ENCODE measurements around the gene HPCA.

The HPCA gene

DNA sequence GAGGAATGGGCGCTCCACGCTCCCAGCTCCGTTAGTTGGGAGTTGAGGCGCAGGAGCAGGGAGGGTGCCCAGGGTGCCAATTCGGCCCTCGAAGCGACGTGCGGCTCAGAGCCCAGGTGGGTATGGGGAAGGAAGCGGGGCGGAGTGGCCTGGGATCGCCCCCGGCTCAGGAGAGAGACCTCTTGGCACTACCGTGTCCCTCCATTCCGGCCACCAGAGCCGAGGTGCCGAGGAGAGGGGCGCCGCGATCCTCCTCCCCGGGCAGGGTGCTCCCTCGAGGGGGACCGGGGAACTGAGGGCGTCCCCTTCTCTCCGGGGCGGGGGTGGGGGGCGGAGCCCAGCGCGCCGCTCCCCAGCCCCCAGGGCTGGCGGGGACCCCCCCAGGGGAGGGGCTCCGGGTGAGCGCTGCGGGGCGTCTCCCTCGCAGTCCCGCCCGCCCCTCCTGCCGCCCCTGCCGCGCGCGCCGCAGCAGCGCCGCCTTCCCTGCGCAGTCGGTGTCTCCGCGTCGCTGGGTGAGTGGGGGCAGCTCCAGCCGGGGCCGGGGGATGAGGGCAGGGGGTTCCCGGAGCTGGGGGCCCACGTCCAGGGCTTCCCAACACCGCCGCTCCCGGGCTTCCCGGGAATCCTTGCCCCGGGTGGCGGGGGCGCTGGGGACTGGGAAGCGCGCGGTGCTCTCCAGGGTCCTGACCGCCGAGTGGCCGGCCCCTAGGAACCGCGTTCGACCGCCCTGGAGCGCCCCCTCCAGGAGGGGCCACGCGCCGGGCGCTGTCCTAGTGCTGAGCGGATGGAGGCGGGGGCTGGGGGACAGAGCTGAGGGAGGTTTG is at the start of gene HPCA:
Gene HPCA (plus strand): TSS at position 488 of the 824 bp plus-strand sequence. CDS start 2,408 bp downstream, outside the sequence.
- peak; percentile 85 for DNase-seq

DNA sequence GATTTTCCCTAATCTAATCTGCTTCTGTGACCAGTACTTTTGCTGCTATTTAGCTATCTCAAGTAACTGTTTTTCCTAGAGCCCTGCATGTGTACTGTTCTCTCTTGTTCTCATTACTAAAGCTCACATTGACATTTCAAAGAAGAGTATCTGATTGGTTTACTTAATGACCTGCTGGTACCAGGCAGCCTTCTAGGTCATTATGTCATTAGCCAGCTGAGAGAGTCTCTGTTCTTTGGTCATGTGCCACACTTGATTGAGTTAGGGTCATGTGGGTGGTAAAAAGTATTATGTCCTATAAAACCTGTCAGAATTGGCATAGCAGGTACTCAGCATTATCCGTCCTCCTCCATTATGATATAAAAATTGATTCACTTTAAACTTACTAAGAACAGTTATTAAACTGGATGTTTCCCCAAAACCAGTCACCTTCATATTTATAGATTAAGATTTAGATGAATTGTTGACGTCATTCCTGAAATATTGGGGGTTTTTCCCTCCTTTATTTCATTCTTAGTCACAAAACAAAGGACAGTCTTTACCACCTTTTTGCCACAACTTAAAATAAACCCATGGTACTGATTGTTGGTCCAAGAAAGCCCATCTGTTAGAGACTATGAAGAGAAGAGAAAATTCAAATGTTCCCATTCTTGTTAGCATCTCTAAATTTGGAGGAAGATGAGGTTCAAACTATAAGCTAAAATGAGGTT is 37.8 kb upstream of the HPCA start:
- no peak for DNase-seq

DNA sequence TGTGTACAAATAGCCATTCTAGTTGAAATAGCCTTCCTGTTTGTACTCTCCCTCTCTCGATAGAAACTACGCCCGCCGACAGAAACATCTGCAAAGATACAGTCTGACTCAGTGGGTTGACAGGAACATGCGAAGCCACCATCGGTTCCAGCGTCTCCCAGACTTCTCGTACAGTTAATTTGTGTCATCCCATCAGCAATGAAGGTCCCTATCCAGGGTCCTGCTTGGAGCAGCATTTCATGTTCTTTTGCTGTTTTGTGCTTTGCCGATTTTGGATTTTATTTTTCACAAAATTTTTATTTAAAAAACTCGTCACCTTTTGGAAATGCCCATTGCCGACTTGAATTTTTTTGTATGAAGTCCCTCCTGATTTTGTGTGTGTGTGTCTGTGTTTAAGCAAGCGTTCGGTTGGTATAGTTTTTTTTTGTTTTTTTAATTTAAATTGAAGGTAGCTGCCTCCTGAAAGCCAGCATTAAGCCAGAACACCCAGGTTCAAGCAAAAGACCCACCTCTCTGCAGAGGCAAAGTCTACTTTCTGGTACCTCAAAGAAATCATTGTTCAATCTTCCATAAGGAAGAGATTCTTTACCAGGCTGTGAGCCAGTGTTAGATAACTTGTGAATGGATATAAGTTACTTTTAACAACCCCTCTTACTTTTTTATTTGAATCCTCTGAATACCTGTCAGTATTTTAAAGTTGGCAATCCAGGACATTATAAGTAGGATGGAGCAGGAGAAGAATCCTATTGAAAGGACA is 30.3 kb upstream of the HPCA start:
- DNase-seq, result no peak

- DNase-seq, result no peak
Observed at GRCh38 chr1:32858136-32858535, 28.2 kb upstream of the HPCA start.

DNA sequence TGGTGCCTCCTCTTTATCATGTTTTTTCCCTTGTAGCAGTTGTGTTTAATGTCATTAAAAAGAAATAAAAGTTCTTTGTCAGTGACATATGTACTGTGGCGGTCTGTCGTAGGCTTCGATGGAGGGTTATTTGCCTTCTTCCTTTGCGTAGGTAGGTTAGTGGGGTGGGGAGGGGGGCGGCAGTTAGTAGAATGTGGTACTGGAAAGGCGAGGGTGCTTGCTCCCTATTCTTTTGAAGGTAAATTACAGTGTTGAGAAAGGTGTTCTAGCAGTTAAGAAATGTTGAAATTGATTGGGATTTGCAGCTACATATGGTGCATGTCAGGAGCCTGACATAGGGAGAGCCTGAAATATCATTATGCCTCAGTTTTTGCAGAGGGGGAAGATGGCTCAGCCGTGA is 27.5 kb upstream of the HPCA start:
- no peak for DNase-seq

DNA sequence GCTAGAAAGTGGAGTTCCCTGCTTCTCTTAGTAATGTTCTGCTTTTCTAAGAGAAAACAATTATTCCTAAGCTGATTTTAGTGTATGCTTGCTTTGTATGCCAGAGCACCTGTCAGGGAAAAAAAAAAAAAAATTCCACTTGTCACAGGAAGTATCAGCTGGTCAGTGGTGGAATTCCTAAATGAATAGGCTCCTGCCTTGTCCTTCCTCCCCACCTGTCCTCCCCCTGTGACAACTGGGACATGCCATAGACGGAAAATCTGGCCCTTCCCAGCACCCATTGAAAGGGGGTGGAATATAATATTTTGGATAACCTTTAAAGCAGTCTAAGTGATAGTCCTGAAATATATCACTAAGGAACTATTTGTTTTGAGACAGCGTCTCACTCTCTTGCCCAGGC is 26.4 kb upstream of the HPCA start:
- DNase-seq, result no peak

DNA sequence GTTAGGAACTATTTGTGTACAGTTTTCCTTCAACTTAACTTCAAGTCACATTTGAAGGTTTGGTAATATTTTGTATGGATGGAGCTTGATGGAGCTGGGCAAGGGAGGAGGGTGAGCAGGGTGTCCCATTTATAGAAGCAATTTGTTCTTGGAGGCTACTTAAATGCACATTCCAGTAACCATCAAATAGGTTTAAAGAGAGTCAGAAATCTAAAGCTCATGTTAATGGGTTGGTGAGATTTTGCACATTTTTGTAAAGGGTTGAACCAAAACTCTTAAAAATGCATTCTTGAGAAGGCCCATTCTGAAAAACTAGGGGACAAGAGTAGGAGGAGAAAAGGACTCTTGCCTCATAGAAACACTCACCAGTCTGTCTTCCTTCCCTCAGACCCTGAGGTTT is 25.7 kb upstream of the HPCA start:
- no peak for DNase-seq

DNA sequence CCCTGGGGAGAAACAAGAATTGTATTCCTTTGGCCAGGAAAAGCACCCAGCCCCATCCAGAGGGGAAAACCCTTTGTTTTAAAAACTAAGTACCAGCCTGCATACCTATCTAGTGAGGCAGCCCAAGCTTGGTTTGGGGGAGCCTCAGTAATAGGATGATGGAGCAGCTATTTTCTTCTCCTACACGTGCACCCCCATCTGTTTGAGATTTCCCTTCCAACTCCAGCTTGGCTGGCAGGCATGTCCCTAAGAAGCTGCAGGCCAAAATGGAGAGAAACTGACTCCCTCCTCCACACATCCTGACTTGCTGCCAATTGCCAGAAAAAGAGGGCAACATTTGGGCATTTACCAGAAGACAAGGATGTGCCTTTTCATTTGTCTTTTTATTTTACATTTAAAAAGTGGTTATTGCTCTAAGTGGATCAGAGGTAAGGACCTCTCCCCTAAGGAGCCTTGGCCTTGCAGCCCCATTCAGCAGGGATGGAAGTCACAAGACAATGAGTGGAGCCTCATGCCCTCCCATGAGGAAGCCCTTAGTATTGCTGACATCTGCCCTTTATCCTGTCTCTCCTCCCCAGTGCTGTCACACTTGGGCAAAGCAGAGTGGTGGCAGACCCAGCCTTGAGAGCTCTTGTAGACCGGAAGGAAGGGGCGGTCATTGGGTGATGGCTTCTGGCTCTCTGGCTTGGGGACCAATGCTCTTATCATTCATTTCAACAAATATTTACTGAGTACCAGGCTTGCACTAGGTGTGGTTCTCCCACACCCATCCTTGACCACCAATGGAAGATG is 24.2 kb upstream of the HPCA start:
- DNase-seq, result no peak

DNA sequence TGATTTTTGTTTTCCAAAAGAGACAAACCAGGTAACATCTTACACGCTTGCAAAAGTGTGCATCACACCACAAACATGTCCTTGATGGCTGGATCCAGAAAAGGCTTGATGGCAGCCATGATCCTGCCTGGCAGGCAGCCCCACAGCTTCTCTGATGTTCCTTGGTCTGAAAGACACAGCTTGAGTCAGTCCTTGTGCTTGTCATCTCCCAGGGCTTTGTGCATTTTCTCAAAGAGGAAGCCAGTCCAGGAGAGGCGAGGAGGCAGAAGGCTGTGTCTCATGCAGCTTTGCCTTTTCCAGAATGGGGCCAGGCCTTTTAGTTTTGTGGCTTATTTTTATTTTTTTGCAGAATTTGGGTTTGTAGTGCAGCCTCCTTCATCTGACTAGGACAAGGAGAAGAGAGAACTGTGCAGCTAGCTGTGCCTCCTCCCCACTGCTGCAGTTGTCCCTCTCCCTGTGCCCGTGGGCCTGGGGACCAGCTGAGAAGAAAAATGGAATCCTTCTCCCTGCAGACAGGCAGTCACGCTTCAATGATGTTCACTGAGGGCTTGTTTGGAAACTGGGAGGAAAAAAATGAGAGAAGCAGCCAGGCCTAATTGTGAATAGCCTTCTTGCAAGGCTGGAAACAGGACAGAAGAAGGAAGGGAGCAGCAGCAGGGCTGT is 22.9 kb upstream of the HPCA start:
- no peak for DNase-seq

DNA sequence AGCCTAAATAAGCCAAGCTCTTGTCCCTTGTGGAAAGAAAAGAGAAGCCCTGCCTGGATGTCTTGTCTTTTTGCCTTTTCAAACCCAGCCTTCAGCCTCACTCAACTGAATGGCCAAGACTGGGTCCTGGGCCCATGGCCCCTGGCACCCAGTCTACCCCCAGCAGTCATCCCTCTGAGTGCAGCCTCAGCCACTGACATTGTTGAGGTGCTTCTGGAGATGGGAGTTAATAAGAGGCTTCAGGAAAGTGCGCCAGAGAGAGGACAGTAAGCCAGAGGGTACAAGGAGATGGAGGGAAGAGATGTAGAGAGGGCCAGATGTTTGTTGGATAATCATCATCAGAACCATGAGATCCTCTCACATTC is 22.4 kb upstream of the HPCA start:
- no peak for DNase-seq

DNA sequence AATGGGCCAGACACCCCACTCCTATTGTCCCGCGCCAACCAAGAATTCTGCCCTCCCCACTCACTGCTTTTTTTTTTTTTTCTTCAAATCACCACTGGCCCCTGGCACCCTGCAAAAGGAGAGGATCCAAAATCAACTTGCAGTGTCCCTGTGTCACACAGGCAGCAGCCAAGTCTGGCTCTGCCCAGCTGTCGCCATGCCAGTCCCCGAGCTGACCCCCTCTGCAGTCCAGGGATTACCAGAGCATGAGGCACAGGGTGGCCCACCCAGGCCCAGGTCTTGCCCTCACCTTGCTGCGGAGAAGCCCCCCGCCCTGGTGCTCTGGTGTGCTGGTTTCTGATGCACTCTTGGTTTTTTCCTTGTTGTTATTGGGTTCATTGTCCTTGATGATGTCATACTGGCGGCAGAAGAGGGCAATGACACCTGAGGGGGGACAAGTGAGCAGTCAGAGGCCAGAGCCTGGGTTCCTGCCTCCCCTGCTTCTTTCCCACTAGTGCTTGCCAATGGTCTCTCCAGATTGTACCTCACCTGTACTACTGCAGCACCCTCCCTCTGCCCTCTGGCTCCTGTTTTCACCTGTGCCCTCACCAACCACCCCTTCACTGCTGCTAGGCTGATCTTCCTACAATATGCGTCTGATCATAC is 21.8 kb upstream of the HPCA start:
- no peak for DNase-seq

DNA sequence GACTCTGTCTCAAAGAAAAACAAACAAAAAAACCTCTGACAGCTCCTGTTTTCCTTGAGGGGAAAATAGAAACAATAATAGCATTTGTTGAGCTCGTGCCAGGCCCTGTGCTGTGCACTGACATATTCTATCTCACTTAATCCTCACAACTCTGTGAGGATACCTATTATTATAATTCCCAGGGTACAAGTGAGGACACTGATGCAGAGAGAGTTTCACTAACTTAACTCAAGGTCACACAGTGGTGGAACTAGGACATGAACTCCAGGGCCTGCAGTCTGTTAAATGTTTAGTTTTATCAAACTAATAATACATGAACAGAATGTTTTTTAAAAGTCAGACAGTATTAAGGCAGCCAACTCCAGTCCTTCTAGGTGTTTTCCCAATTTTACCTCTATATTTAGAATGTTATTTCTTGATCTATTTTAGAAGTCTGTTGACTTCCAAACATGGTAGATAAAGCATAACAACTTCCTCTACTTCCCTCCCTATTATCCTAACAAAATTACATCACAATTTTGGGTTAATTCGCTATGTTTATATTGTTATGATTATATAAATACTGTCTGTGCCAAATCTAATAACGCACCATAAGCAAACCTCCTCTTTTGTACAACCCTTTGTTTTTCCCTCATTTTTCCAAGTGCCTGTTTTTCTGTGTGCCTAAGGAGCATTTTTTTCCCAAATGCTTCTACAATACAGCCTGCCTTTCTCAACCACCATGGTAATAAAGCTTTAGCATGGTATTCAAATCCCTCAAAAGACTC is 20.5 kb upstream of the HPCA start:
- DNase-seq, result no peak

- no peak for DNase-seq
Observed at GRCh38 chr1:32867151-32867550, 19.1 kb upstream of the HPCA start.

GRCh38 chr1:32867671-32868070 is 18.6 kb upstream of the HPCA start:
- no peak for DNase-seq

GRCh38 chr1:32868085-32868484 is 18.2 kb upstream of the HPCA start:
- DNase-seq, result no peak

GRCh38 chr1:32868806-32869455 is 17.4 kb upstream of the HPCA start:
- DNase-seq, result no peak

- DNase-seq, result no peak
Observed at GRCh38 chr1:32869923-32870614, 16.2 kb upstream of the HPCA start.

DNA sequence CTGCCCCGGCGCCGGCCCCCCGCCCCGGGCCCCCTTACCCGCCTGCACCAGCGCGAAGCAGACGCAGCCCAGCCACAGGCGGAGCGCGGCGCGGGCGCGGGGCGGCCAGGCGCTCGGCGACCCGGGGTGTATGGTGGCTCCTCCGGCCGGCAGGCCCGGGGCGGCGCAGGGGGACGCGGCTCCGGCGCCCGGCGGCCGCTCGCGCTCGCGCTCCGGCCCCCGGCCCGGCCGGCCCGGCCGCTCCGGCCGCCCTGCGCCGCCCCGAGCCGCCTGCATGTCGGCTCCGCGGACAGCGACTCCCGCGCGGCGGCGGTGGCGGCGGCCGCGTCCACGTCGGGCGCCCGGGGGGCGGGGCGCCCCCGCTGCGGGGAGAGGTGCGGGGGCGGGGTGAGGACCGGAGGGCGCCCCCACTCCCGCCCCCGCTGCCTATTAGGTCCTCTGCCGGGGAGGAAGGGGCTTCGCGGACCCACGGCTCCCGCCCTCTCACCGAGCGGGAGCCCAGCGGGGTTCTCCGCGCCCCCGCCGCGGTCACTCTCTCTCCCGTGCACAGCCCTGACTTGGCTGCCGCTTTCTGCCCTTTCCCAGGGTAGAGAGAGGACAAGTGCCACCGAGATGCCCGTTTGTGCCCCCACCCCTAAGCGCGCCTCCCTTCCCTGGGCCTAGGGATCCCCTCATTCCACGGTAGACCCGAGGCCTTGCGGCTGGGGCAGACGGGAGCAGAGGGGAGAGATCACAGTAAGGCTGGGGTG is 15.5 kb upstream of the HPCA start, which contains the start of gene FNDC5:
Gene FNDC5 (minus strand): TSS at position 298 of the 749 bp plus-strand sequence.
- peak; percentile 56 for DNase-seq

Data from hematopoietic multipotent progenitor cell treated with erythropoietin and hydrocortisone succinate and interleukin-3 and kit ligand, for 4 days (in vitro differentiated cells).